Liver (tissue), 3 donors: Measurements from ENCODE around the gene PPP2R2B.

ENCODE experiments used
- ATF3 ChIP-seq: IDR thresholded peaks from 2 replicates; pipeline ENCODE4 v1.6.1; 2016; ENCODE audit warnings: antibody characterized with exemption
- CTCF ChIP-seq: fragments of 150-350 bp; IDR thresholded peaks from 2 replicates; pipeline ENCODE4 v1.5.1; 2017; ENCODE audit warnings: improper control_type of control experiment, low read depth, low read length; ENCODE audit not compliant: missing input control
- GABPA ChIP-seq, 2 donors: IDR thresholded peaks in 1 of 2; conservative IDR thresholded peaks in 1 of 2; 2 replicates each; pipeline ENCODE4 v1.6.1; 2016; ENCODE audit warnings: antibody characterized with exemption in 2 of 2, mild to moderate bottlenecking in 1 of 2, moderate library complexity in 1 of 2
- MAX ChIP-seq: IDR thresholded peaks from 2 replicates; pipeline ENCODE4 v1.6.1; 2016; ENCODE audit warnings: antibody characterized with exemption
- RAD21 ChIP-seq, 2 donors: IDR thresholded peaks; 2 replicates each; pipeline ENCODE4 v1.6.1; 2016; ENCODE audit warnings: antibody characterized with exemption in 2 of 2, mild to moderate bottlenecking in 2 of 2
- REST ChIP-seq: IDR thresholded peaks from 2 replicates; pipeline ENCODE4 v1.6.1; 2016; ENCODE audit warnings: antibody characterized with exemption, mild to moderate bottlenecking
- SP1 ChIP-seq: IDR thresholded peaks from 2 replicates; pipeline ENCODE4 v1.6.1; 2018; ENCODE audit warnings: antibody characterized with exemption, mild to moderate bottlenecking
- TAF1 ChIP-seq: conservative IDR thresholded peaks from 2 replicates; pipeline ENCODE4 v1.6.1; 2016; ENCODE audit warnings: antibody characterized with exemption, mild to moderate bottlenecking
- YY1 ChIP-seq: IDR thresholded peaks from 2 replicates; pipeline ENCODE4 v1.6.1; 2016; ENCODE audit warnings: antibody characterized with exemption, mild to moderate bottlenecking
- donor health status: healthy.
- donor health status: healthy.

GRCh38 chr5:146574713-146575112, 303.8 kb downstream of the PPP2R2B start:
- TF ChIP-seq ATF3 (no peak), SP1 (no peak), REST (no peak), YY1 (no peak), TAF1 (no peak), RAD21 (IDR thresholded peaks at IDR 0.05) (no peak), MAX (no peak), CTCF (no peak), GABPA (IDR thresholded peaks at IDR 0.05 in 1 of 2, conservative IDR thresholded peaks at IDR 0.05 in 1 of 2) (no peak)
